Mesodermal cell (in vitro differentiated cells): ENCODE data around the gene GMEB1. TPM values are rescaled to one million over a fixed set of nuclear protein-coding genes. Genes with fewer than 3 reads are reported as not detected.
"Not testable (repeated sequence)": the region's sequence is repeated elsewhere in the genome, so short reads cannot be mapped to it uniquely, and the experiment has no call there.

Source experiments
- H3K27ac ChIP-seq: 2 replicates; pipeline ENCODE4 v1.7.0; 2013; ENCODE audit warnings: mild to moderate bottlenecking, low read depth, low read length, moderate library complexity; ENCODE audit not compliant: severe bottlenecking
- H3K36me3 ChIP-seq: 2 replicates; pipeline ENCODE4 v1.7.1; 2013; ENCODE audit warnings: mild to moderate bottlenecking, low read length, moderate library complexity; ENCODE audit not compliant: control insufficient read depth, insufficient read depth
- H3K4me1 ChIP-seq: one replicate; pipeline ENCODE4 v1.7.1; 2013; ENCODE audit warnings: mild to moderate bottlenecking, low read length; ENCODE audit not compliant: insufficient read depth, control insufficient read depth, poor library complexity, severe bottlenecking
- H3K4me3 ChIP-seq: 2 replicates; pipeline ENCODE4 v1.7.0; 2013; ENCODE audit warnings: low read length, control low read depth, mild to moderate bottlenecking; ENCODE audit not compliant: insufficient read depth, poor library complexity, severe bottlenecking; ENCODE audit errors: extremely low read depth
- H3K9me3 ChIP-seq: 2 replicates; pipeline ENCODE4 v1.7.1; 2013; ENCODE audit warnings: mild to moderate bottlenecking, low read length, moderate library complexity; ENCODE audit not compliant: control insufficient read depth
- WGBS, 2 experiments: methylation state at CpG; one replicate each; pipeline ENCODE4 v1.1.5; 2013; ENCODE audit warnings: missing lambda C conversion rate in 2 of 2; ENCODE audit not compliant: insufficient coverage in 2 of 2; 5-methylcytosine and 5-hydroxymethylcytosine counted together
- polyA plus RNA-seq, 2 experiments: library from polyadenylated mRNA; stranded (reverse); fragments of 50-300 nt; gene quantifications; one replicate each; pipeline ENCODE4 v1.2.3, GENCODE V29; 2013

GMEB1 gene
- 14.0 TPM for polyA plus RNA-seq (2013, experiment 1 of 2)
- 12.7 TPM for polyA plus RNA-seq (2013, experiment 2 of 2)

- Histone ChIP-seq H3K9me3 (no peaks in the 10 kb centered on the region), H3K36me3 (peaks cover 2% of the 10 kb centered on the region), H3K4me3 (peak within 1 kb of the TSS; percentile 80), H3K4me1 (peaks cover 4% of the 10 kb centered on the region), H3K27ac (peak within 1 kb of the TSS; percentile 94)
- WGBS, 2 experiments, result 5 to 11% methylated on average over 8 to 17 of the region's 57 CpGs
These were observed at the start of gene GMEB1 for GRCh38 chr1:28668191-28668955. Gene GMEB1, plus strand, starts transcription at chr1:28668784. Its CDS starts 14,829 bp downstream, at chr1:28683613.

GRCh38 chr1:28631713-28632112, 36.9 kb upstream of the GMEB1 start:
- Histone ChIP-seq H3K4me1 (no peaks in the 10 kb centered on the region), H3K27ac (no peak overlapping the region), H3K36me3 (peaks cover 8% of the 10 kb centered on the region), H3K4me3 (no peak overlapping the region), H3K9me3 (no peaks in the 10 kb centered on the region)
- no CpG with 5 or more reads among the region's 1 CpG for WGBS, 2 experiments

- 91 to 94% methylated on average over 4 of the region's 4 CpGs for WGBS, 2 experiments
- Histone ChIP-seq H3K4me1 (no peaks in the 10 kb centered on the region), H3K27ac (no peak overlapping the region)
These were observed 36.0 kb upstream of the GMEB1 start for GRCh38 chr1:28632560-28632959.

DNA sequence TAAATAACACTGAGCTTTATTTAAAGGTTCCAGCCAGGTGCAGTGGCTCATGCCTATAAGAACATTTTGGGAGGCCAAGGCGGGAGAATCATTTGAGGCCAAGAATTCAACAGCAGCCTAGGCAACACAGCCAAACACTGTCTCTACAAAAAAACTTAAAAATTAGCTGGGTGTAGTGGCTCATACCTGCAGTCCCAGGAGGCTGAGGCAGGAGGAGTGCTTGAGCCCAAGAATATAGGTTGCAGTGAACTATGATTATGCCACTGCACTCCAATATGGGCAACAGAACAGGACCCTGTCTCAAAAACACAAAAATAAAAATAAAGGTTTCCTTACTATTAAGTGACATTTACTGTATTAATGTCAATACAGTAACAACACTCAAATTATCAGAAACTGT, 27.8 kb upstream of the GMEB1 start:
- H3K36me3 ChIP-seq, result no peaks in the 10 kb centered on the region
- H3K4me1 ChIP-seq, result peaks cover 6% of the 10 kb centered on the region
- no peak overlapping the region for H3K4me3 ChIP-seq
- no CpG with 5 or more reads among the region's 1 CpG for WGBS, 2 experiments
- no peaks in the 10 kb centered on the region for H3K9me3 ChIP-seq
- no peak overlapping the region for H3K27ac ChIP-seq

More at GRCh38 chr1:28632560-28632959, 36.0 kb upstream of the GMEB1 start:
- H3K36me3 ChIP-seq, result peaks cover 8% of the 10 kb centered on the region
- no peak overlapping the region for H3K4me3 ChIP-seq
- H3K9me3 ChIP-seq, result no peaks in the 10 kb centered on the region

GRCh38 chr1:28642056-28642846, 26.3 kb upstream of the GMEB1 start:
- H3K9me3 ChIP-seq, result no peaks in the 10 kb centered on the region
- WGBS, 2 experiments, result 2% methylated on average over 22 to 26 of the region's 26 CpGs
- H3K36me3 ChIP-seq, result no peaks in the 10 kb centered on the region
- H3K4me3 ChIP-seq, result peak overlapping the region; percentile 90
- peaks cover 6% of the 10 kb centered on the region for H3K4me1 ChIP-seq
- H3K27ac ChIP-seq, result peak overlapping the region; percentile 81

DNA sequence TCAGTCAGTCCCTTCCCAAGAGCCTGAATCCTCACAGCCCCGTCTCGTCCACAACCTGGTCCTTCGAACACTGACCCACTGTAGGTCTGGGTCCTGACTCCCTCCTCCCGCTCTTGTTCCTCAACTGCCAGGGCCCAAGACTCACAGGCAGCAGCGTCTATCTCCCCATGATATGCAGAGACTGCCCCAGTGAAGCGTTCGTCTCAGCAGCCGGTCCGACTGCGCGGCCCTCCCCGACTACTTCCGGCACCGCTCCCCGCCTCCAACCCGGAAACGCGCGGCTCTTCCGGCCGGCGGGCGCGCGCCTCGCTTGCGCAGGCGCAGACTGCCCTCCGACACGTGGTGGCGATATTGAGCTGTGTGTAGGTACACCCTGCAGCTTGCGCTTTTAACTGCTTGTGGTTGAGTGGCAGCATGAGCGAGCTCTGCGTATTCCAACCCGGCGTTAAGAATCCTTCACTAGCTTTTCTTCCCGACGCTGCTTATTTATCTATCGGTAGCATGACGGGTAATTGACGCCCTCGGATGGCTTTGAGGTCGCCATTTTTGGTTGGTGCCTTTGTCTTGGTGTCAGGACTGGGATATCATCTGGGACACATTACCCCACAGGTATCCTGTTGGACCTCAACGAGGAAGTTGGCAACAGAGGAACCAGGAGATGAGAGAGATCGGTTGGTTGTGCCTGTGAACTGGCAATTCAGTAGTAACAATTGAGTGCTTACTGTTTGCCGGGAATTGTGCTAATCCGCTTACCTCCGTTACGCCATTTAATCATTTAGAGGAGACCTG, 25.5 kb upstream of the GMEB1 start, which contains the start of gene TAF12:
Gene TAF12, minus strand, starts transcription at position 221 of the 789 bp plus-strand sequence. CDS start 20,986 bp downstream, outside the sequence.
- no peaks in the 10 kb centered on the region for H3K9me3 ChIP-seq
- WGBS, 2 experiments, result 17% methylated on average over 23 of the region's 49 CpGs
- H3K27ac ChIP-seq, result peak within 1 kb of the TSS; percentile 81
- peaks cover 9% of the 10 kb centered on the region for H3K4me1 ChIP-seq
- peak within 1 kb of the TSS; percentile 90 for H3K4me3 ChIP-seq
- H3K36me3 ChIP-seq, result no peaks in the 10 kb centered on the region

- H3K36me3 ChIP-seq, result no peaks in the 10 kb centered on the region
- 79 to 81% methylated on average over 3 of the region's 3 CpGs for WGBS, 2 experiments
- H3K4me3 ChIP-seq, result no peak overlapping the region
- no peak overlapping the region for H3K27ac ChIP-seq
- peaks cover 11% of the 10 kb centered on the region for H3K4me1 ChIP-seq
- H3K9me3 ChIP-seq, result no peaks in the 10 kb centered on the region
These were observed 24.1 kb upstream of the GMEB1 start for GRCh38 chr1:28644494-28644893.

DNA sequence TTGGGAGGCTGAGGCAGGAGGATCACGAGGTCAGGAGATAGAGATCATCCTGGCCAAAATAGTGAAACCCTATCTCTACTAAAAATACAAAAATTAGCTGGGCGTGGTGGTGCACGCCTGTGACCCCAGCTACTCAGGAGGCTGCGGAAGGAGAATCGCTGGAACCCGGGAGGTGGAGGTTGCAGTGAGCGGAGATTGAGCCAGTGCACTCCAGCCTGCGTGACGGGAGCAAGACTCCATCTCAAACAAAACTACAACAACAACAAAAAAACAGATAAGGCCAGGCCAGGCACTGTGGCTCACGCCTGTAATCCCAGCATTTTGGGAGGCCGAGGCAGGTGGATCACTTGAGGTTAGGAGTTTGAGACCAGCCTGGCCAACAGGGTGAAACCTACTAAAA, 23.2 kb upstream of the GMEB1 start:
- 92 to 97% methylated on average over 7 to 9 of the region's 11 CpGs for WGBS, 2 experiments
- peaks cover 11% of the 10 kb centered on the region for H3K4me1 ChIP-seq
- H3K9me3 ChIP-seq, H3K27ac ChIP-seq, H3K4me3 ChIP-seq, H3K36me3 ChIP-seq: not testable (repeated sequence)

GRCh38 chr1:28646040-28646439, 22.5 kb upstream of the GMEB1 start:
- Histone ChIP-seq H3K4me1 (peaks cover 11% of the 10 kb centered on the region), H3K27ac (no peak overlapping the region), H3K9me3 (no peaks in the 10 kb centered on the region), H3K36me3 (no peaks in the 10 kb centered on the region), H3K4me3 (no peak overlapping the region)
- 100% methylated on average over 1 of the region's 1 CpG; no CpG with 5 or more reads in 1 of the 2 experiments for WGBS, 2 experiments

DNA sequence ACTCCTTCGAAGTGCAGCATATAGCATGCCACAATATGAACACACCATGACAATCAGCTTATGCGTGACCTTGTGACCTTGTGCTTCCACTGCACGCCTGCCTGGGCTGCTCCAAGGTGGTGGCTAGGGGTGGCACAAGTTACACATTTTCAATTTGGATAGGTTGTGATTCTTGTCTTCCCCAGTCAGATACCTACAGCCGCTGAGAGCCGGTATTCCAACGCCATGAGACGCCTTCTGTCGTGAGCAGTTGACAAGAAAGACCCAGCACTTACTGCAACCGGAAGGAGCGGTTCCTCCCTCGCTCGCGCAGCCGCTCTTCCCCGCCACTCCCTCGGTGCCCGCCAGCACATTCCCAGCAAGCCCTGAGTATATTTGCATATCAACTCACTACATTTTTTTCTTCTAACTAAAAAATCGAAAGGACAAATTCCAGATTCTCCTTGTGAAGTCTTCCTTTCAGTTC, 20.5 kb upstream of the GMEB1 start:
- Histone ChIP-seq H3K27ac (peak overlapping the region; percentile 100), H3K4me1 (peaks cover 8% of the 10 kb centered on the region), H3K4me3 (peak overlapping the region; percentile 31), H3K36me3 (no peaks in the 10 kb centered on the region), H3K9me3 (no peaks in the 10 kb centered on the region)
- WGBS, 2 experiments, result 10 to 11% methylated on average over 17 to 18 of the region's 18 CpGs
